SK-N-SH (cell line): ENCODE results near the gene POLR1E. TPM values are rescaled to one million over a fixed set of nuclear protein-coding genes. Genes with fewer than 3 reads are reported as not detected.

Experiments used
- CTCF ChIA-PET: fragments of 300-600, 350-600 bp; formaldehyde crosslinking; extraction: SDS; loops from one replicate; lab custom pipeline; 2021; lab: Yijun Ruan, JAX
- POLR2A ChIA-PET: fragments of 350-600 bp; sonication (Branson Sonifier 250); formaldehyde crosslinking; extraction: SDS; loops from one replicate; lab custom pipeline; 2020; ENCODE audit warnings: antibody characterized with exemption, inconsistent platforms; lab: Yijun Ruan, JAX
- DNase-seq: peaks from one replicate; pipeline ENCODE4 v3.0.0; 2012
- H2AFZ ChIP-seq: fragments of 200-600 bp; sonication (generic); 2 replicates; pipeline ENCODE4 v1.8.1; 2016; ENCODE audit warnings: antibody characterized with exemption, mild to moderate bottlenecking, low read depth
- H3F3A ChIP-seq: fragments of 200-600 bp; sonication (generic); replicated peaks from 2 replicates; pipeline ENCODE3; 2016; ENCODE audit warnings: antibody characterized with exemption, mild to moderate bottlenecking; ENCODE audit not compliant: insufficient read depth
- H3K27ac ChIP-seq, 2 experiments: fragments of 200-500 bp in 1 of 2; fragments of 200-600 bp in 1 of 2; sonication (Bioruptor generic) in 1 of 2; sonication (generic), shearing (Covaris generic) in 1 of 2; 2 replicates each; pipeline versions ENCODE4 v1.5.1 to v1.6.1; 2014 to 2016; ENCODE audit warnings: low read depth in 2 of 2, inconsistent platforms in 1 of 2, low read length in 1 of 2, mild to moderate bottlenecking in 1 of 2, mixed read lengths in 1 of 2
- H3K27me3 ChIP-seq: fragments of 200-600 bp; sonication (generic), shearing (Covaris generic); 2 replicates; pipeline ENCODE4 v1.6.1; 2016; ENCODE audit warnings: mixed run types; ENCODE audit not compliant: insufficient read depth
- H3K36me3 ChIP-seq, 2 experiments: fragments of 200-500 bp in 1 of 2; fragments of 200-600 bp in 1 of 2; sonication (Bioruptor generic) in 1 of 2; sonication (generic) in 1 of 2; replicated peaks in 1 of 2; 2 replicates each; pipeline versions ENCODE3 to v1.5.1; 2014 to 2016; ENCODE audit warnings: low read length in 1 of 2, mild to moderate bottlenecking in 1 of 2; ENCODE audit not compliant: insufficient read depth in 2 of 2, control insufficient read depth in 1 of 2
- H3K4me1 ChIP-seq, 2 experiments: fragments of 200-500 bp in 1 of 2; fragments of 200-600 bp in 1 of 2; sonication (Bioruptor generic) in 1 of 2; sonication (generic), shearing (Covaris generic) in 1 of 2; 2 replicates each; pipeline versions ENCODE4 v1.5.1 to v1.6.1; 2014 to 2016; ENCODE audit warnings: low read depth in 1 of 2, low read length in 1 of 2, mixed run types in 1 of 2; ENCODE audit not compliant: insufficient read depth in 2 of 2, control insufficient read depth in 1 of 2
- H3K4me2 ChIP-seq: fragments of 200-600 bp; sonication (generic), shearing (Covaris generic); 2 replicates; pipeline ENCODE4 v1.6.1; 2017; ENCODE audit warnings: mixed run types
- H3K4me3 ChIP-seq, 2 experiments: fragments of 200-500 bp in 1 of 2; fragments of 200-600 bp in 1 of 2; sonication (Bioruptor generic) in 1 of 2; sonication (generic), shearing (Covaris generic) in 1 of 2; 2 replicates each; pipeline versions ENCODE4 v1.5.1 to v1.8.1; 2014 to 2016; ENCODE audit warnings: low read depth in 2 of 2, inconsistent platforms in 1 of 2, low read length in 1 of 2, mild to moderate bottlenecking in 1 of 2, mixed read lengths in 1 of 2, moderate library complexity in 1 of 2
- H3K79me2 ChIP-seq: fragments of 200-600 bp; sonication (generic); 2 replicates; pipeline ENCODE4 v1.8.1; 2017; ENCODE audit warnings: mild to moderate bottlenecking; ENCODE audit not compliant: insufficient read depth
- H3K9ac ChIP-seq: fragments of 200-600 bp; sonication (generic); 2 replicates; pipeline ENCODE4 v1.6.1; 2017; ENCODE audit warnings: mixed run types
- H3K9me2 ChIP-seq: fragments of 200-600 bp; sonication (generic); 2 replicates; pipeline ENCODE4 v1.6.1; 2017; ENCODE audit warnings: mixed run types
- H3K9me3 ChIP-seq: fragments of 200-600 bp; sonication (generic); 2 replicates; pipeline ENCODE4 v1.6.1; 2017; ENCODE audit warnings: mixed run types, mild to moderate bottlenecking, moderate library complexity
- H4K20me1 ChIP-seq: fragments of 200-600 bp; sonication (generic); 2 replicates; pipeline ENCODE4 v1.6.1; 2017; ENCODE audit warnings: mild to moderate bottlenecking, mixed run types; ENCODE audit not compliant: insufficient read depth
- CTCF ChIP-seq: fragments of 200-600 bp; sonication (generic); IDR thresholded peaks from 2 replicates; pipeline ENCODE4 v1.6.1; 2017; ENCODE audit warnings: antibody characterized with exemption, mild to moderate bottlenecking, moderate library complexity
- EZH2phosphoT487 ChIP-seq: fragments of 200-600 bp; sonication (generic); IDR thresholded peaks from 2 replicates; pipeline ENCODE4 v1.6.1; 2017; ENCODE audit warnings: low read depth, mixed run types, mild to moderate bottlenecking, antibody characterized with exemption, moderate library complexity, borderline replicate concordance
- MEF2A ChIP-seq: IDR thresholded peaks from 2 replicates; pipeline ENCODE4 v1.4.0; 2012; ENCODE audit warnings: low read depth, borderline replicate concordance
- PBX3 ChIP-seq: IDR thresholded peaks from 2 replicates; pipeline ENCODE4; 2012
- whole genome bisulfite sequencing: methylation state at CpG from one replicate; pipeline ENCODE4 v1.1.6; 2017; ENCODE audit warnings: low lambda C conversion rate; 5-methylcytosine and 5-hydroxymethylcytosine counted together
- polyA plus RNA-seq, 3 experiments: library from polyadenylated mRNA; depleted of rRNA; stranded (reverse); fragments of >200 nt; gene quantifications; 2 replicates each; pipeline ENCODE4 v1.2.3, GENCODE V29; 2012
- TF ChIP-seq, protein P1 (sequence below): IDR thresholded peaks from 2 replicates; pipeline ENCODE4 v1.6.1; 2012; ENCODE audit warnings: mild to moderate bottlenecking, low read depth, low read length, moderate library complexity
- TF ChIP-seq, protein P2 (sequence below): IDR thresholded peaks from 2 replicates; pipeline ENCODE4 v1.4.0; 2012; ENCODE audit warnings: low read depth, borderline replicate concordance

The POLR1E gene
- polyA plus RNA-seq, 1 of the 3 experiments (the other 2 are of a cell fraction): 38.8 TPM

GRCh38 chr9:37436540-37436939 lies 49.2 kb upstream of the POLR1E start (continued):
- TF ChIP-seq CTCF: no peak
- no peak for TF ChIP-seq PBX3
- TF ChIP-seq MEF2A: no peak

DNA sequence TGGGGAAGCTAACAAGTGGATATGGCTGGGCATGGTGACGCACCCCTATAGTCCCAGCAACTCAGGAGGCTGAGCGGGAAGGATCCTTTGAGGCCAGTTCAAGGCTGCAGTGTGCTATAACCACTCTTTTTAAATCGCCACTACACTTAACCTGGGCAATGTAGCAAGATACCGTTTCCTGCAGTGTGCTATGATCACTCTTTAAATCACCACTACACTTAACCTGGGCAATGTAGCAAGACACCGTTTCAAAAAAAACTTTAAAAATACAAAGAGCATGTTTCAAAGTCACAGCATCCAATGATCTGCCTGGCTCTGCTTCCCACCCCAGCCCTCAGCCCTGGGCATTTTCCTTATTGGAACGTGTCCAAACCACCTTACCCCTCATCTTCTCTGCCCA lies 48.7 kb upstream of the POLR1E start:
- H4K20me1 ChIP-seq: peaks cover 42% of the 10 kb centered on the region
- H3K4me2 ChIP-seq: no peak overlapping the region
- POLR2A ChIA-PET: interaction anchor here (0.6 kb wide), 1 partner anchor 1020 kb away, joined by 3 read pairs; no protein-coding TSS in a partner anchor
- CTCF ChIA-PET: no interaction called here
- H3K4me1 ChIP-seq: no peaks in the 10 kb centered on the region
- H3F3A ChIP-seq: peaks cover 9% of the 10 kb centered on the region
- no peak overlapping the region for H3K9ac ChIP-seq
- no peaks in the 10 kb centered on the region for H3K27me3 ChIP-seq
- H3K9me3 ChIP-seq: no peaks in the 10 kb centered on the region
- peaks cover 38% of the 10 kb centered on the region; the same call in 1 of the 2 replicates for H3K79me2 ChIP-seq
- H3K9me2 ChIP-seq: no peaks in the 10 kb centered on the region
- H3K4me3 ChIP-seq: no peak overlapping the region
- no peak for DNase-seq
- H3K27ac ChIP-seq: no peak overlapping the region
- peaks cover 66 to 68% of the 10 kb centered on the region in 2 experiments for H3K36me3 ChIP-seq
- WGBS: 97% methylated on average over 6 of the region's 6 CpGs
- H2AFZ ChIP-seq: no peak overlapping the region
- TF ChIP-seq, protein P1, sequence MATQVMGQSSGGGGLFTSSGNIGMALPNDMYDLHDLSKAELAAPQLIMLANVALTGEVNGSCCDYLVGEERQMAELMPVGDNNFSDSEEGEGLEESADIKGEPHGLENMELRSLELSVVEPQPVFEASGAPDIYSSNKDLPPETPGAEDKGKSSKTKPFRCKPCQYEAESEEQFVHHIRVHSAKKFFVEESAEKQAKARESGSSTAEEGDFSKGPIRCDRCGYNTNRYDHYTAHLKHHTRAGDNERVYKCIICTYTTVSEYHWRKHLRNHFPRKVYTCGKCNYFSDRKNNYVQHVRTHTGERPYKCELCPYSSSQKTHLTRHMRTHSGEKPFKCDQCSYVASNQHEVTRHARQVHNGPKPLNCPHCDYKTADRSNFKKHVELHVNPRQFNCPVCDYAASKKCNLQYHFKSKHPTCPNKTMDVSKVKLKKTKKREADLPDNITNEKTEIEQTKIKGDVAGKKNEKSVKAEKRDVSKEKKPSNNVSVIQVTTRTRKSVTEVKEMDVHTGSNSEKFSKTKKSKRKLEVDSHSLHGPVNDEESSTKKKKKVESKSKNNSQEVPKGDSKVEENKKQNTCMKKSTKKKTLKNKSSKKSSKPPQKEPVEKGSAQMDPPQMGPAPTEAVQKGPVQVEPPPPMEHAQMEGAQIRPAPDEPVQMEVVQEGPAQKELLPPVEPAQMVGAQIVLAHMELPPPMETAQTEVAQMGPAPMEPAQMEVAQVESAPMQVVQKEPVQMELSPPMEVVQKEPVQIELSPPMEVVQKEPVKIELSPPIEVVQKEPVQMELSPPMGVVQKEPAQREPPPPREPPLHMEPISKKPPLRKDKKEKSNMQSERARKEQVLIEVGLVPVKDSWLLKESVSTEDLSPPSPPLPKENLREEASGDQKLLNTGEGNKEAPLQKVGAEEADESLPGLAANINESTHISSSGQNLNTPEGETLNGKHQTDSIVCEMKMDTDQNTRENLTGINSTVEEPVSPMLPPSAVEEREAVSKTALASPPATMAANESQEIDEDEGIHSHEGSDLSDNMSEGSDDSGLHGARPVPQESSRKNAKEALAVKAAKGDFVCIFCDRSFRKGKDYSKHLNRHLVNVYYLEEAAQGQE: no peak
- TF ChIP-seq EZH2phosphoT487: no peak
- TF ChIP-seq, protein P2, sequence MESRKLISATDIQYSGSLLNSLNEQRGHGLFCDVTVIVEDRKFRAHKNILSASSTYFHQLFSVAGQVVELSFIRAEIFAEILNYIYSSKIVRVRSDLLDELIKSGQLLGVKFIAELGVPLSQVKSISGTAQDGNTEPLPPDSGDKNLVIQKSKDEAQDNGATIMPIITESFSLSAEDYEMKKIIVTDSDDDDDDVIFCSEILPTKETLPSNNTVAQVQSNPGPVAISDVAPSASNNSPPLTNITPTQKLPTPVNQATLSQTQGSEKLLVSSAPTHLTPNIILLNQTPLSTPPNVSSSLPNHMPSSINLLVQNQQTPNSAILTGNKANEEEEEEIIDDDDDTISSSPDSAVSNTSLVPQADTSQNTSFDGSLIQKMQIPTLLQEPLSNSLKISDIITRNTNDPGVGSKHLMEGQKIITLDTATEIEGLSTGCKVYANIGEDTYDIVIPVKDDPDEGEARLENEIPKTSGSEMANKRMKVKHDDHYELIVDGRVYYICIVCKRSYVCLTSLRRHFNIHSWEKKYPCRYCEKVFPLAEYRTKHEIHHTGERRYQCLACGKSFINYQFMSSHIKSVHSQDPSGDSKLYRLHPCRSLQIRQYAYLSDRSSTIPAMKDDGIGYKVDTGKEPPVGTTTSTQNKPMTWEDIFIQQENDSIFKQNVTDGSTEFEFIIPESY: no peak
- TF ChIP-seq, all 33 proteins: peak for 0
